CD4-positive, alpha-beta memory T cell (primary cell): Measurements from ENCODE around the gene DISP2. TPM values are rescaled to one million over a fixed set of nuclear protein-coding genes. Genes with fewer than 3 reads are reported as not detected.

Source experiments
- CTCF ChIA-PET: fragments of 350-600 bp; sonication (Branson Sonifier 250); formaldehyde crosslinking; loops from one replicate; lab custom pipeline; 2021; ENCODE audit warnings: inconsistent platforms; ENCODE audit not compliant: partially characterized antibody; lab: Charles Lee
- POLR2A ChIA-PET: fragments of 350-600 bp; sonication (Branson Sonifier 250); formaldehyde crosslinking; loops from one replicate; lab custom pipeline; 2021; ENCODE audit not compliant: partially characterized antibody; lab: Charles Lee
- DNase-seq, 5 donors: peaks; one replicate each; pipeline versions ENCODE4 v3.0.0 to v3.0.0-alpha.2; 2020 to 2022; ENCODE audit warnings: mixed read lengths in 1 of 5
- H3K27ac ChIP-seq: one replicate; pipeline ENCODE4 v1.7.0; 2013; ENCODE audit warnings: low read depth, low read length
- H3K27me3 ChIP-seq: 2 replicates; pipeline ENCODE4 v1.7.0; 2013; ENCODE audit warnings: mild to moderate bottlenecking, low read length, moderate library complexity; ENCODE audit not compliant: insufficient read depth
- H3K36me3 ChIP-seq: 2 replicates; pipeline ENCODE4 v1.7.0; 2013; ENCODE audit warnings: mild to moderate bottlenecking, low read length, moderate library complexity; ENCODE audit not compliant: insufficient read depth
- H3K4me1 ChIP-seq: 2 replicates; pipeline ENCODE4 v1.7.0; 2013; ENCODE audit warnings: mild to moderate bottlenecking, low read length, moderate library complexity; ENCODE audit not compliant: insufficient read depth
- H3K4me3 ChIP-seq, 2 donors: one replicate each; pipeline ENCODE4 v1.7.0; 2013; ENCODE audit warnings: low read length in 2 of 2, mild to moderate bottlenecking in 1 of 2
- H3K9me3 ChIP-seq, 2 donors: one replicate each; pipeline ENCODE4 v1.7.0; 2013; ENCODE audit warnings: low read length in 2 of 2, control low read depth in 1 of 2; ENCODE audit not compliant: control insufficient read depth in 1 of 2
- H3K27ac Mint-ChIP-seq, 7 donors: one replicate each; pipeline ENCODE4 v1.8.0; 2020 to 2021; ENCODE audit warnings: mixed read lengths in 7 of 7, mild to moderate bottlenecking in 6 of 7, inconsistent platforms in 3 of 7, moderate library complexity in 3 of 7
- H3K27me3 Mint-ChIP-seq, 2 donors: one replicate each; pipeline ENCODE4 v1.8.0; 2020 to 2021; ENCODE audit warnings: mixed read lengths in 2 of 2
- H3K36me3 Mint-ChIP-seq, 2 donors: one replicate each; pipeline ENCODE4 v1.8.0; 2020 to 2021; ENCODE audit warnings: mixed read lengths in 2 of 2, inconsistent platforms in 1 of 2, mild to moderate bottlenecking in 1 of 2
- H3K4me1 Mint-ChIP-seq, 4 donors: one replicate each; pipeline ENCODE4 v1.8.0; 2020 to 2021; ENCODE audit warnings: mixed read lengths in 4 of 4, mild to moderate bottlenecking in 1 of 4
- H3K4me3 Mint-ChIP-seq, 8 donors: one replicate each; pipeline ENCODE4 v1.8.0; 2020 to 2021; ENCODE audit warnings: mixed read lengths in 8 of 8, mild to moderate bottlenecking in 7 of 8, moderate library complexity in 6 of 8, inconsistent platforms in 3 of 8
- H3K9me3 Mint-ChIP-seq, 8 donors: one replicate each; pipeline ENCODE4 v1.8.0; 2020 to 2021; ENCODE audit warnings: mixed read lengths in 8 of 8, mild to moderate bottlenecking in 5 of 8, inconsistent platforms in 3 of 8, moderate library complexity in 1 of 8
- intact Hi-C: fragments of 100-400 bp; cut with micrococcal nuclease; formaldehyde crosslinking; loops from one replicate; pipeline ENCODE4 v1.15.1; 2023
- polyA plus RNA-seq, 2 donors: library from polyadenylated mRNA; unstranded; fragments of 300-500 nt; fragmentation: Illumina TruSeq; gene quantifications; one replicate each; pipeline ENCODE4 v1.2.3, GENCODE V29; 2021
- total RNA-seq, 2 experiments: library from RNA; stranded (reverse); gene quantifications; one replicate each; pipeline ENCODE4 v1.2.3, GENCODE V29; 2021

DISP2 gene
- total and polyA plus RNA-seq, 4 experiments from 2014 or later, result 0.03 to 0.23 (median 0.05) TPM; not detected in 1

DNA sequence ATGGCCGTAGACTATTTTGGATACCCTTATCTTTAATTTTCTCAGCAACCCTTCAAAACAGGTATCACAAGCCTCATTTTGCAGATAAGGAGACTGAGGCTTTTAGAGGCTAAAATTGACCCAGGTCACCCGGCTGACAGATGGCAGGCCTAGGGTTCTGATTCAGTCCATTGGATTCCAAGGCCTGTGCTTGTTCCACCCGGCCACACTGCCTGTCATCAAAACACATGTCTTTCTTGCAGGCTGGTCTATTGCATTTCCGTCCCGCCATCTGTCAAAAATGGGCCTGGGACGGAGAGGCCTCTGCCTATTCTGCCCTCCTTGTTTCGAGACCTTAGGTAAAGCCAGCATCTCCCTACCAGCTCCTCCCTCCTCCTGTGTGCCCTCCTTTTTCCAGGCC, 26.4 kb upstream of the DISP2 start:
- ChIA-PET POLR2A (interaction anchor here (1.4 kb wide), 1 partner anchor 24 kb away, joined by 4 read pairs; the partner anchor contains the start of gene PLCB2), CTCF (interaction anchor here (1.0 to 21.4 kb wide), 6 partner anchors 10 to 286 kb away, joined by 4 to 634 read pairs (median 6); partner anchors contain the start of genes CCDC9B, INAFM2 and PLCB2)
- intact Hi-C loops, result no loop called here
- Histone ChIP-seq H3K27me3 (no peaks in the 10 kb centered on the region), H3K36me3 (no peaks in the 10 kb centered on the region), H3K4me3 (no peak overlapping the region), H3K9me3 (no peaks in the 10 kb centered on the region), H3K4me1 (peaks cover 8% of the 10 kb centered on the region), H3K27ac (no peak overlapping the region)
- no peaks in the 10 kb centered on the region for H3K36me3 Mint-ChIP-seq
- no peaks in the 10 kb centered on the region for H3K9me3 Mint-ChIP-seq
- H3K27ac Mint-ChIP-seq, result no peak overlapping the region
- no peaks in the 10 kb centered on the region for H3K27me3 Mint-ChIP-seq
- no peak overlapping the region for H3K4me3 Mint-ChIP-seq
- H3K4me1 Mint-ChIP-seq, result peaks cover 5 to 12% (median 7%) of the 10 kb centered on the region in 4 donors
- no peak for DNase-seq

GRCh38 chr15:40332113-40332781, 25.8 kb upstream of the DISP2 start:
- no peak for DNase-seq
- intact Hi-C loops, result no loop called here

DNA sequence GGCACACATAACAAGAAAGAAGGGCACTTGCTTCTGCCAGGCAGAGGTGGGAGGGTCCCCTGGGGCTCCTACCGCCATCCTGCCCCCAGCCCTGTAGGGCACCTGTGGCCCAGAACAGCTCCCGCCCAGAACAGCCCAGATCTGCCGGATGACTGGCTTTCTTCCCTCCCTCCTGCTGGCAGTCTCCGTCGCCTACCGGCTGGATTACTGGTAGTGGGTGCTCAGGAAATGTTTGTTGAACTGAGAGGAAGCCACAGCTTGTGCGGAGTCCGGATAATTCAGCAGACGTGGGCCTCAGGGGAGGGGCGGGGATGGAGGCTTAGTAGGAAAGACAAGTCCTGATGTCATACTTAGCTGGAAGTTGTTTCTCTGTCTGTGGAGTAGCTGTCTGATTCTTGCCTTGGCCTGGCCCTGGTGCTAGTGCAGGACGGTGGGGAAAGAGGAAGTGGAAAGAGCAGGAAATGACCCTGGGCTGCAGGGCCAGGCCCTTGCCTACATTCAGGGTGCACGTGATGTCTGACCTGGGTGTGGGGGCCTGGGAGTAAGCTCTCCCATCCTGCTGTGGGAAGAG, 24.0 kb upstream of the DISP2 start:
- peaks cover 7 to 16% (median 9%) of the 10 kb centered on the region in 4 donors for H3K4me1 Mint-ChIP-seq
- H3K4me3 ChIP-seq, result no peak overlapping the region
- H3K36me3 ChIP-seq, result no peaks in the 10 kb centered on the region
- CTCF ChIA-PET, result interaction anchor here (1.3 to 21.4 kb wide), 7 partner anchors 7 to 58 kb away, joined by 4 to 634 read pairs (median 39); partner anchors contain the start of genes ANKRD63, INAFM2 and PLCB2
- H3K4me1 ChIP-seq, result peaks cover 15% of the 10 kb centered on the region
- peak in 1 of 5 donors; percentile 11 for DNase-seq
- H3K27me3 Mint-ChIP-seq, result peaks cover 0 to 2% of the 10 kb centered on the region in 2 donors
- H3K27ac ChIP-seq, result no peak overlapping the region
- H3K4me3 Mint-ChIP-seq, result peak overlapping the region in 4 of 8 donors; percentile 24 to 60 (median 36)
- H3K9me3 Mint-ChIP-seq, result no peaks in the 10 kb centered on the region
- POLR2A ChIA-PET, result interaction anchor here (0.9 to 1.7 kb wide), 4 partner anchors 8 to 106 kb away, joined by 3 to 7 read pairs (median 4); partner anchors contain the start of genes INAFM2 and PLCB2
- no peaks in the 10 kb centered on the region for H3K36me3 Mint-ChIP-seq
- peak overlapping the region in 6 of 7 donors; percentile 6 to 86 (median 67) for H3K27ac Mint-ChIP-seq
- no peaks in the 10 kb centered on the region for H3K27me3 ChIP-seq
- intact Hi-C loops, result no loop called here
- no peaks in the 10 kb centered on the region for H3K9me3 ChIP-seq

More at GRCh38 chr15:40332113-40332781, 25.8 kb upstream of the DISP2 start:
- Histone ChIP-seq H3K27me3 (no peaks in the 10 kb centered on the region), H3K9me3 (no peaks in the 10 kb centered on the region), H3K27ac (no peak overlapping the region), H3K36me3 (no peaks in the 10 kb centered on the region), H3K4me3 (no peak overlapping the region), H3K4me1 (peaks cover 8% of the 10 kb centered on the region)
- CTCF ChIA-PET, result interaction anchor here (1.0 to 21.4 kb wide), 6 partner anchors 9 to 287 kb away, joined by 4 to 634 read pairs (median 6); partner anchors contain the start of genes CCDC9B, INAFM2 and PLCB2
- no peak overlapping the region for H3K27ac Mint-ChIP-seq
- H3K27me3 Mint-ChIP-seq, result no peaks in the 10 kb centered on the region
- H3K9me3 Mint-ChIP-seq, result no peaks in the 10 kb centered on the region
- peaks cover 5 to 12% (median 6%) of the 10 kb centered on the region in 4 donors for H3K4me1 Mint-ChIP-seq
- no peaks in the 10 kb centered on the region for H3K36me3 Mint-ChIP-seq
- no peak overlapping the region for H3K4me3 Mint-ChIP-seq
- POLR2A ChIA-PET, result interaction anchor here (0.8 to 1.4 kb wide), 2 partner anchors 9 to 25 kb away, joined by 3 to 4 read pairs; partner anchors contain the start of gene PLCB2

DNA sequence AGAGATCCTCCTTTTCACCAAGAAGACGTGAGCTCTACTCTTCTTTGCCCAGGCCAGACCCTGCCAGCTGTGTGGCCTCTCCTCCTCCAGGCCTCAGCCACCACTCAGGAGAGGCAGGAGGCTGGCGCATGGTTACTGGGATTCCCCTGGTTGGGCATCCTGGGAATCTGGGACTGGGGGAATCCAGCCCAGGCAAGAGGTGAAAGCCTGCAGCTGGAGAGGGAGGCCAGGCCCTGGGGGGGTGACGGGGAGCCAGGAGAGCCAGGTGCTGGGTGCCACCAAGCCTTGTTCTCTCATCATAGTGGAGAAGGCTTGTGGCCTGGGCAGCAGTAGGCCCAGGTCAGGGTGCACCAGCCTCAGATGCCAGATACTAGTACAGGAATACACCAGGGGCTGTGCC, 23.5 kb upstream of the DISP2 start:
- no peaks in the 10 kb centered on the region for H3K9me3 Mint-ChIP-seq
- Histone ChIP-seq H3K36me3 (no peaks in the 10 kb centered on the region), H3K27me3 (no peaks in the 10 kb centered on the region), H3K4me1 (peaks cover 15% of the 10 kb centered on the region), H3K4me3 (no peak overlapping the region), H3K27ac (no peak overlapping the region), H3K9me3 (no peaks in the 10 kb centered on the region)
- ChIA-PET POLR2A (interaction anchor here (0.9 to 1.7 kb wide), 4 partner anchors 9 to 105 kb away, joined by 3 to 7 read pairs (median 4); partner anchors contain the start of genes INAFM2 and PLCB2), CTCF (interaction anchor here (1.3 to 21.4 kb wide), 7 partner anchors 7 to 58 kb away, joined by 4 to 634 read pairs (median 39); partner anchors contain the start of genes ANKRD63, INAFM2 and PLCB2)
- no peaks in the 10 kb centered on the region for H3K36me3 Mint-ChIP-seq
- intact Hi-C loops, result no loop called here
- H3K4me3 Mint-ChIP-seq, result no peak overlapping the region
- H3K27ac Mint-ChIP-seq, result no peak overlapping the region
- H3K27me3 Mint-ChIP-seq, result peaks cover 0 to 2% of the 10 kb centered on the region in 2 donors
- no peak for DNase-seq
- H3K4me1 Mint-ChIP-seq, result peaks cover 7 to 16% (median 9%) of the 10 kb centered on the region in 4 donors

DNA sequence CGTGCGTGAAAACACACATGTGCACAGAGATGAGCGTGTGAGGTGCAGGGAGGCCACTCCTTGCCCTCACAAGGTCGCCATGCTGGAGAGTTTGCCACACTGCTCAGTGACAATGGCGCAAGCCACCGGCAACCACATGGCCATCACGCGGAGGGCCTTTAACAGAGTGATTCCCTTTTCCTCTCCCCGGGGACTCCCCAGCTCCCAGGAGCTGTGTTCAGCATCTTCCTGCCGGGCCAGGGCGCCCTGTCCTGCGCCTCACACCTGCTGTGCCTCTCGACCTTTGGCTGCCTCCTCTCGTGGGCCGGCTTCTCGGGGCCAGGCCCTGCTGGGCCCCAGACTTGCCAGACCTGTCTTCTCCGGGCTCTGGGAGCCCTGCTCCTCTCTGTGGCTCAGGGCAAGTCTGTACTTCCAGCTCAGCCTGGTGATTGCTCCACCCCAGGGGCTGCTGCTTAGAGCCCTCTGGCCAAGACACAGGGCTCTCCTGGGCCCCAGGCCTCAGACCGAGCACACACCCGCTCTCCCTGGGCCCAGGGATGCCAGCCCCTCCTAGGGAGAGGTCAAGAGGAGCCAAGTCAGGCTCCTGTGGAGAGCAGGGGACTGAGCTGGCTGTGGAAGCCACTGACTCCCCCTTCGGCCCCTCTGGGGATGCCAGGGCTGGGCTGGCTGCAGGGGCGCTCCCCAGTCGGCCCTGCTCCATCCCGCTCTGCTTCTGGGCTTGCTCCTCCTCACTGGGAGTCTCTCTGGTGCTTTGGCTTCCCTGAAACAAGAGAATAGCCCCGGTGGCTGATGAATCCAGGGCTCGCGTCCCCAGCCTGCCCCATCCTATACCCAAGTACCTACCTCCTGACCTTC, 22.9 kb upstream of the DISP2 start:
- ChIA-PET CTCF (interaction anchor here (0.6 to 21.4 kb wide), 9 partner anchors 8 to 87 kb away, joined by 3 to 634 read pairs (median 14); partner anchors contain the start of genes ANKRD63, INAFM2 and PLCB2), POLR2A (interaction anchor here (1.0 to 4.2 kb wide), 4 partner anchors 12 to 105 kb away, joined by 3 to 32 read pairs (median 6); partner anchors contain the start of genes INAFM2 and PLCB2)
- H3K9me3 ChIP-seq, result no peaks in the 10 kb centered on the region
- no peaks in the 10 kb centered on the region for H3K27me3 ChIP-seq
- H3K4me1 ChIP-seq, result peaks cover 15% of the 10 kb centered on the region
- Mint-ChIP-seq H3K36me3 (no peaks in the 10 kb centered on the region), H3K4me3 (no peak overlapping the region), H3K27ac (peak overlapping the region in 1 of 7 donors; percentile 13), H3K4me1 (peaks cover 7 to 16% (median 9%) of the 10 kb centered on the region in 4 donors), H3K9me3 (no peaks in the 10 kb centered on the region), H3K27me3 (peaks cover 0 to 2% of the 10 kb centered on the region in 2 donors)
- H3K4me3 ChIP-seq, result no peak overlapping the region
- no peak for DNase-seq
- no peaks in the 10 kb centered on the region for H3K36me3 ChIP-seq
- intact Hi-C loops, result loop anchor here (5.0 kb wide), 1 partner anchor 118 kb away; no protein-coding TSS in a partner anchor
- no peak overlapping the region for H3K27ac ChIP-seq

- no peak overlapping the region for H3K27ac ChIP-seq
- intact Hi-C loops, result loop anchor here (5.0 kb wide), 1 partner anchor 119 kb away; no protein-coding TSS in a partner anchor
- no peaks in the 10 kb centered on the region for H3K36me3 ChIP-seq
- peaks cover 15% of the 10 kb centered on the region for H3K4me1 ChIP-seq
- H3K4me3 Mint-ChIP-seq, result no peak overlapping the region
- H3K4me3 ChIP-seq, result no peak overlapping the region
- H3K4me1 Mint-ChIP-seq, result peaks cover 7 to 16% (median 9%) of the 10 kb centered on the region in 4 donors
- peaks cover 0 to 2% of the 10 kb centered on the region in 2 donors for H3K27me3 Mint-ChIP-seq
- CTCF ChIA-PET, result interaction anchor here (0.6 to 21.4 kb wide), 16 partner anchors 9 to 292 kb away, joined by 3 to 634 read pairs (median 8); partner anchors contain the start of genes ANKRD63, INAFM2 and PLCB2
- POLR2A ChIA-PET, result interaction anchor here (1.2 to 4.2 kb wide), 2 partner anchors 16 to 27 kb away, joined by 4 to 32 read pairs; partner anchors contain the start of gene PLCB2
- no peaks in the 10 kb centered on the region for H3K9me3 ChIP-seq
- no peaks in the 10 kb centered on the region for H3K27me3 ChIP-seq
- no peaks in the 10 kb centered on the region for H3K36me3 Mint-ChIP-seq
- peak overlapping the region in 1 of 7 donors; percentile 47 for H3K27ac Mint-ChIP-seq
- H3K9me3 Mint-ChIP-seq, result no peaks in the 10 kb centered on the region
- no peak for DNase-seq
These were observed 21.9 kb upstream of the DISP2 start for GRCh38 chr15:40335938-40336743.
